Measurements from ENCODE around the gene GALNS.

GRCh38 chr16:88798772-88799455, 57.8 kb downstream of the GALNS start:
- TF ChIP-seq POLR2A (IDR thresholded peaks at IDR 0.05; ENCODE audit: low read depth, low read length) (no peak), CTCF (conservative IDR thresholded peaks at IDR 0.05; ENCODE audit: low read depth, low read length) (no peak), RAD21 (IDR thresholded peaks at IDR 0.05; ENCODE audit: low read length) (no peak), BHLHE40 (IDR thresholded peaks at IDR 0.05; ENCODE audit: low read depth, low read length) (no peak), USF2 (IDR thresholded peaks at IDR 0.05; ENCODE audit: low read depth, low read length) (no peak), ELK1 (IDR thresholded peaks at IDR 0.05; ENCODE audit: borderline replicate concordance, low read depth, low read length) (no peak), RCOR1 (IDR thresholded peaks at IDR 0.05; ENCODE audit: insufficient replicate concordance, low read length) (no peak), FOS (IDR thresholded peaks at IDR 0.05; ENCODE audit: low read depth, low read length) (no peak), RFX5 (IDR thresholded peaks at IDR 0.05; ENCODE audit: low read depth, low read length) (no peak), SMC3 (IDR thresholded peaks at IDR 0.05; ENCODE audit: low read depth, low read length) (no peak), MAFK (IDR thresholded peaks at IDR 0.05; ENCODE audit: low read depth, low read length) (no peak)

Data from IMR-90 (cell line).